GM18511 (cell line): ENCODE results near the gene ERFL.
"Not testable (repeated sequence)": the region's sequence is repeated elsewhere in the genome, so short reads cannot be mapped to it uniquely, and the experiment has no call there.

ENCODE experiments used
- ATAC-seq: cut with Tn5 transposase; IDR thresholded peaks from one replicate; pipeline ENCODE4 v1.9.1; 2021; ENCODE audit warnings: mild to moderate bottlenecking, moderate library complexity; ENCODE audit not compliant: unreplicated experiment

ERFL gene

DNA sequence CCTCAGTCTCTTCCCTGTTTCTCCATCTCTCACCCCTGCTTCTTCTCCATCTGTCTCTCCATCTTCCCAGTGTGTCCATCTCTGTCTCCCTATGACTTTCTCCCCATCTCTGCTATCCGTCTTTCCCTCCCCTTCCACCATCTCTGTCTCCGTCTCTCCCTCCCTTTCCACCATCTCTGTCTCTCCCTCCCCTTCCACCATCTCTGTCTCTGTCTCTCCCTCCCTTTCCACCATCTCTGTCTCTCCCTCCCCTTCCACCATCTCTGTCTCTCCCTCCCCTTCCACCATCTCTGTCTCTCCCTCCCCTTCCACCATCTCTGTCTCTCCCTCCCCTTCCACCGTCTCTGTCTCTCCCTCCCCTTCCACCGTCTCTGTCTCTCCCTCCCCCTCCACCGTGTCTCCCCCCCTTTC, 13.8 kb downstream of the ERFL start:
- ATAC-seq, result not testable (repeated sequence)

DNA sequence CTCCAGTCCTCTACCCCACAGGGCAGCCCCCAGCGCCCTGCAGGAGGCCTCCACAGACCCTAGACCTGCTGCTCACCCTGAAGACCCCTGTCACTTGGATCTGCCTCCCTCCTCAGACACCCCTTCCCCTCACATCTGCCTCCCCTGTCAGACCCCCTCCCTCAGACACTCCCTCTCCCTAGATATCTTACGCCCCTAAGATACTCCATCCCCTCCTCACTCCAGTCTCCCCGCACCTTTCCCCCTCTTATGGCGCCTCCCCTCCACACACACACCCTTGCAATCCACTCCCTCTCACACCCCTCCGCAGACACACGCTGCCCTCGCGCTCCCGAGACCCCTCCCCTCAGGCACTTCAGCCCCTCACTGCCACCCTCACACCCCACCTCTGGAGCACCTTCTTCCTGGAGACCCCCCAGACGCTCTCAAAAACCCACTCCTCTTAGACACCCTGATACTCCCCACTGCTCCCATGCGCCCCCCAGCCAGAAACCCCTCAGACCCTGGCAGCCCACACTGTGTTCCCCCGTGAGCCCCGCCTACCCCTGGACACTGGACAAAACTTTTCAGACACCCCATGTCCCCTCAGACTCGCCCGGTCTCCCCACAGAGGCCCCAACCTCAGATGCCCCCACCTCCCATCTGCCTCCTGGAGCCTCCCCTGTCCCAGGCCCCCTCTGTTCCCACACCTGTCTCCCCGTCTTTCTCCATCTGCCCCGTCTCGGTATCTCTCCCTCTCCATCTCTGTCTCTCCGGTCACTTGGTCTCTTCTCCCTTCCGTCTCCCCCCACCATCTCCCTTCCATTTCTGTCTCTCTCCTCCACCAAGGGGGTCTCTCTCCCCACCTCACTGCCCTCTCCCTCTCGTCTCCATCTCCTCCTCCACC, 14.5 kb downstream of the ERFL start:
- no peak for ATAC-seq

DNA sequence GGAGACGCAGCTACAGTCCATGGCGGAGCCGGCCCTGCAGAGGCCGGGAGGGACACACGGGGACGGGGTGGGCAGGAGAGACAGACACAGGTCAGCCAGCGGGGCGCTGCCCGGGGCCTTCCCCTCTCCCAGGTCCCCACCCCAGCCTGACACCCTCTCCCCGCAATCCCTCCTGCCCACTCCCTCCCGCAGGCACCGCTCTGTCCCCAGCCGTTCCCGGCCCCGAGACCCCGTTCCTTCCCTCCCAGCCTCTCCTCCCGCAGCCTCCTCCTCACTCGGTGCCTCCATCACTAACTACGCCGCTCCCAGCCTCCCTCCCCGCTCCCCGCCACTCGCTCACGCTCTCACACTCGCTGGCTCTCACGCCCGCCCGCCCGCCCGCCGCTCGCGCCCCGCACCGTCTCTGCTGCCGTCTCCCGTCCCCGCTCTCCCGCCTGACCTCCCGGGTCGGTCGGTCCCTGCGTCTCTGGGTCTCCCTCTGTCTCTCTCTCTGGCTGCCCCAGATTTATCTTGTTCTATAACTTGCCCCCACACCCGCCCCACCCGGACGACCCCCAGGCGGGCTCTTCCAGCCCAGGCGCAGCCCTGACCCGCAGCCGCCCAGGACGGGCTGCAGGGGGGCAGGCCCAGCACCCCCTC, 15.2 kb downstream of the ERFL start:
- ATAC-seq, result no peak

DNA sequence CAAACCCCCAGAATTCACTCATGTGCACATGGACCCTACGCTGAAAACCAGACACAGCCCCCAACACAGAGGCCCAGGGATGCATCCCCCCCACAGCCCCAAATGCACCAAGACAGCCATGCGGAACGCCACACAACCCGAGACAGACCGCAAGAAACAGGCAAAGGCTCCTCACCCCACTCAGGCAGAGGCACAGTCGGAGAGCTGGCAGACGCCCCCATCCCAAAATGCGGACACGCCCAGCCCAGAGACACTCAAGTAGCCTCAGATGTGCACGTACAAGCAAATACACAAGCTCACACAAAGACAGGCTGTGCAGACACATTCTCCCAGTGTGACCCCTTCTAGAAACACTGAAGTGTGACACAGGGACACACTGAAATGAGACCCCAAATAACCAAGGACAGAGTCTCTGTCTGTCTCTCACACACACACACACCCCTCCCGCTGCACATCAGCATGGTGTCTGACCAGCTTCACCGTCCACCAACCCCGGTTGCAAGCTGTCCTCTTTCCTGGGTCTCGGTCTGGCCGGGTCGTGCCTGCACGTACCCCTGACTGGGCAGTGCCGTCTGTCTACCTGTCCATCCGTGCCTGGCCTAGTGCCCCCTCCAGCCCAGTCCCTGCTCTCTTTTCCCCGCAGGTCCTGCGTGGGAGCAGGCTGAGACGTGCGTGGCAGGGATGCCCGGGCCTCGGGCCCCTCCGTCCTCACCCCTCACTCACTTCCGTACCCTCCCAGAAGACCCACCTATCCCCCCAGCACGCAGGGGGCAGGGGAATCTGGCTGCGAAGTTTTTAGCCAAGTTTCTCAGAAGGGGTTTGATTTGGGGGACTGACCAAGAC, 16.1 kb downstream of the ERFL start:
- no peak for ATAC-seq

DNA sequence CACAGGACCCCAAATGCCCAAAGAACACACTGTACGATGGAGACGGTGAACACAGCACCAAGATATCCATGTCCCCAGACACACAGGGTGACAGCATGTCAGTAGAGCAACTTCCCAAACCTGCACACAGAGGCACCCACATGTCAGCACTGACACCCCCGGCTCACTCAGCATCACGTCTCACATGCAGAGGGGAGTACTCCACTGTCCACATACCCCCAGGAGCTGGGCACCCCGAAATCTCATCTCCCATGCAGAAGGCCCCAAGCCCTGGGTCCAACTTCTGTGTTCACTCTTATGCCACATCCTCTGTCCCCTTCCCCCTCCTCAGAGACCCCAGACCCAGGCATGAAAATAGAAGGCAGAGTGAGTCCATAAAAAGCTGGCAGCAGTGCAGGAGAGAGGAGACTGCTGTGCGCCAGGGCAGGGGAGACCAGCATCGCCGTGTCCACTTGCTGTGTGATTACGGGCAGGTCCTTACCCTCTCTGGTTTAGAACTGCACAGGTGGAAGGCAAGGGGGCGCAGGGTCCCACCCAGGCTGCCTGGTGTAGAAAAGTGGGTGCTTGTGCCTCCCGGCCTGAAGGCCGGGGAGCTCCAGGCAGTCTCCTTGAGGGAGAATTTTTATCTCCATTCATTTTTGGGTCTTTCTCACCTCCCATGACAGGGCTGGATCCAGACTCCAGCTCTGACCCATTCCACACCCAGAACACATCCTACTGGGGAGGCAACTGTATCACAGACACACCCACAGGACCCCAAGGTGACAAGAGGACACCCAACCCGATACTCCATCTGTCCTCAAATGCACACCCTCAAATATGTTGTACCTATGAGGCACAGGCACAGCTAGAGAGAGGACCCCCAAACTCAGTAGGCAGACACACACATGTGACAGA, 17.0 kb downstream of the ERFL start:
- ATAC-seq, result no peak

DNA sequence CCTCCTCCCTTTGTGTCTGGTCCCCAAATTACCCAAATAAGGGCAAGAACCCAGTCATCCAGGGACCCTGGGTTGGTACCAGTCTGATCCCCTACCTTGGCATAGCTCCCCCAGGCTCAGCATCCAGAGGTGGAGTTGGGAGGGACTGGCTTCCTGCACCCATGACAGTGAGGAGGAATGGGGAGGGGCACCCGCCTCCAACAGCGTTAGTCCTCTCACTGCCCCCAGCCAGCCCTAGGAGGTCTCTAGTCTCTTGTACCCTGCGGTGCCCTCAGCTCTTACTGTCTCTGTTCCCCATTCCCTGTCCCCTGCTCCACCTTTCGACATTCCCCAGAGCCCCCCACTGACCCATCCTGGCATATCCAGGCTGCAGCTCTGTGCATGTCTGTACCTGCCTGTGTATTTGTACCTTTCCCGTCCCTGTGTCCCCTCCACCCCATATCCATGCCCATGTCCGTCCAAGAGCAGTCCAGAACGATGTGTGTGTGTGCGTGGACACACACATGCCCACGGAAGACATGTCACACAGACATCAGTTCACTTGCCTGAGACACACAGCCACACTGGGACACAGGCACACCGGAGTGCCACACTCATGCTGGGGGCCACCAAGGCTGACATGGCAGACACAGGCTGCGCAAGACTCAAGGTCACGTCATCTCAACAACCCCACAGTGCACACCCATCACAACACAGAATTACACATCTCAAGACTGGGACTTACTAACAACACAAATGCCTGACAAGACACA, 17.8 kb downstream of the ERFL start:
- no peak for ATAC-seq

DNA sequence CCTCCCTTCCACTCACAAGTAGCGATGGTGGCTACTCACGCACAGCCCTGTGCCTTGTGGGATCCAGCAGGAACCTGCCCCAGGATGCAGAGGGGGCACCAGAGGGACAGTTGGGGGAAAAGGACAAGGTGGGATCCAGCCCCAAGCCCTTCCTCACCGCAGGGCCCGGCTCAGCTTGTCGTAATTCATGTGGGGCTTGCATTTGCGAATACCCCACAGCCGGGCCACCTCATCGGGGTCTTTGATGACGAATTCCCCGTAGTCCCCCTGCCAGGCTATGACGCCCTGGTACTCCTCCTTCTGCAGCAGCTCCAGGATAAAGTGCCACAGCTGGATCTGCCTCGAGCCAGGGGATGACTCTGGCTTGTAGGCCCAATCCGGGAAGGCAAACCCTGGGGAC, 18.5 kb downstream of the ERFL start:
- ATAC-seq, result no peak

DNA sequence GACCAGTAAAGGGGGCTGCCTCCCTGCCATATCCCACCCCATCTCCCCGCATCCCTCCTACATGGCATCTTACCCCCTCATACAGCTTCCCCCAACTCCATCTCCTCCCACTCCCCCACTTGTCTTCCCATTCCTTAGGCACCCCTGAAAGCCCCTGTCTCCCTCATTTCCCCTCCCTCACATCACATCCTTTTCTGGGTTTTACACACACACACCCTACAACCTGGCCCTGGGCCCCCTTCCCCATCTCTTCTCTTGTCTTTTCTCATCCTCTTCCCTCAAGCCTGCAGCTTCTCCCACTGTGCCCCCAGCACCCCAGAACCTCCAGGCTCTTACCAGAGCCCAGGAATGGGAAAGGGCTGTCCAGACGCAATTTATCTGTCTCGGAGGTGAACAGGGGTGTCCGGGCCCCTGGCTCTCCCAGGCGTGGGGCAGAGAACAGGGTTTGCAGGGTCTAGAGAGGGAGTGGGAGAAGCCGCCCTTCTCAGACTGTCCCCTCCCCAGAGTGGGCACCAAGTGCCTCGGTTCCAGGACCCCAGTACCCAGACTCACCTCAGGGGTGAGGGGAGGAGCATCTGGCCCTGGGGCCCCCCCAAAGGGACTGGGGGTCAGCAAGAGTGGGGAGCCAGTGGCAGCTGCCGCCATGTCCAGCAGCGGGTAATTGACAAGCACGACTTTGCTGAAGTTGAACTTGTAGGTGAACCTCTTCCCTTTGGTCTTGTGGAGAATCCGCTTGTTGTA, 19.4 kb downstream of the ERFL start:
- no peak for ATAC-seq

DNA sequence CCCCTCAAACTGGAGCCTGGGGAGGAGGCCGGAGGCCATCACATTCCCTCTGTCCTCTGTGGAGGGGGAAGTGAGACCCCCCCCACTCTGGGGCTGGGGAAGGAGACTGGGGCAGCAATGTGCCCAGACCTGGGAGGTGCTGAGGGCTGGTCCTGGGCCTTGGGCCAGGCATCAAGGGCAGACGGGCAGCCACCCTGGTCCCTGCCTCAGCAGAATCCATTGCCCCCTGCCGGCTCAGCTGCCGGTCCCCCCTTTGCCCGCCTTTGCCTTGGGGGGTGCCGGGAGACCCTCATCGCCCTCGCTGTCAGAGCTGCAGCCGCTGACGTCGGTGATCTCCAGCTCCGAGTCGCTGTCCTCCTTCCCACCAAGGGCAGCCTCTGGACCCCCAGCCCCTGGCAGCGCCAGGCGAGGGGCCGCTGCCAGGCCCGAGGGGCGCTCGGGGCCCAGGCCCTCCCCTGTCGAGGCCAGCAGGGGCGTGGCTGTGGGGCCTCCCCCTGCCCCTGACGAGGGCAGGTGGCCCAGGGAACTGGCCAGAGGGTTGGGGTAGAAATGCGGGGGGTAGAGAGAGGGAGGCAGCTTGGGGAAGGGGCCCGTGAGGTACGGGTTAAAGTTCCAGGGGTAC, 20.1 kb downstream of the ERFL start:
- ATAC-seq, result no peak

DNA sequence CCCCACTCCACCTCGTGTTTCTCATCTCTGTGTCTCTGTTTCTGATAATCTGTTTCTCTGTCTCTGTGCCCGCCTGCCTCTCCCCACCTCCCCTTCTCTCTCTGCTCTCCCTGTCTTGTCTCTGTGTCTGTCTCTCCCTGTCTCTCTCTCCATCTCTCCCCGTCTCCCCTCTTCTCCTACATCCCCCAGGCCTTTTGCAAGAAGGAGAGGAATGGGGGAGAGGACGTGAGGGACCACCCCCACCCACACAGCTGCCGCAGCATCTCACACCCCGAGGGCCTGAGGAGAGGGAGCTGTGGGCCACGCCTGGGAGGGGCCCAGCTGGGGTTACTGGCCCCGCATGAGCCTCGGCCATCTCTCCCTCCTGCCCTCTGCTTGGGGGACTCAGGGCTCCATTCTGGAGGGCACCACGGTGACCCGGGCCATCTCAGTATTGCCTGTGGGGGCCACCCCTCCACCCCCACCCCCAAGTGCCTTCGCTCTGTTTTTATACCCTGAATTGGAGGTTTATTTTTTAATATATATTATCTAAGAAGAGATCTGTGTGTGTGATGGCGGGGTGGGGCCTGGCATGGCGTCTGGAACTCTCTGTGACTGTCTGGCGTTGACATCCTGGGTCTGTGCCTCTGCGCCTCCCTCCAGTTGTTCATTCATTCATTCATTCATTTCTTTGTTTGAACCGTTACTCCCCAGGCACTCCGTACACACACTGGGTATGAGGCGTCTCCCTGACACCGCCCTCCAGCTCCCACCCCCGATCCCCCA, 21.2 kb downstream of the ERFL start:
- no peak for ATAC-seq

DNA sequence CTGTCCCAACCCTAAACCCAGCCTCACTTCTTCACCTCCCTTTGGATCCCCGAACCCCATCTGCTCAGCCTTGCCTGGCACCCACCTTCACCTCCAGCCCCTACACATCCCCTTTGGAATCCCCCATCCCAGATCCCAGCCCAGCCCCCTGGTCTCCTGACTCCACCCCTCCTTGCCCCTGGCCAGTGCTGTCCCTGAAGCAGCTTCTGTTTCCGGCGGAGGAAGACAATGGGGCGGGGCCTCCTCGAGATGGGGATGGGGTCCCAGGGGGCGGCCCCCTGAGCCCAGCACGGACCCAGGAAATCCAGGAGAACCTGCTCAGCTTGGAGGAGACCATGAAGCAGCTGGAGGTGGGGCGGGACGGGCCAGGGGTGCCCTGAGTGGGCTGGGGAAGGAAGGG, 22.0 kb downstream of the ERFL start:
- no peak for ATAC-seq

DNA sequence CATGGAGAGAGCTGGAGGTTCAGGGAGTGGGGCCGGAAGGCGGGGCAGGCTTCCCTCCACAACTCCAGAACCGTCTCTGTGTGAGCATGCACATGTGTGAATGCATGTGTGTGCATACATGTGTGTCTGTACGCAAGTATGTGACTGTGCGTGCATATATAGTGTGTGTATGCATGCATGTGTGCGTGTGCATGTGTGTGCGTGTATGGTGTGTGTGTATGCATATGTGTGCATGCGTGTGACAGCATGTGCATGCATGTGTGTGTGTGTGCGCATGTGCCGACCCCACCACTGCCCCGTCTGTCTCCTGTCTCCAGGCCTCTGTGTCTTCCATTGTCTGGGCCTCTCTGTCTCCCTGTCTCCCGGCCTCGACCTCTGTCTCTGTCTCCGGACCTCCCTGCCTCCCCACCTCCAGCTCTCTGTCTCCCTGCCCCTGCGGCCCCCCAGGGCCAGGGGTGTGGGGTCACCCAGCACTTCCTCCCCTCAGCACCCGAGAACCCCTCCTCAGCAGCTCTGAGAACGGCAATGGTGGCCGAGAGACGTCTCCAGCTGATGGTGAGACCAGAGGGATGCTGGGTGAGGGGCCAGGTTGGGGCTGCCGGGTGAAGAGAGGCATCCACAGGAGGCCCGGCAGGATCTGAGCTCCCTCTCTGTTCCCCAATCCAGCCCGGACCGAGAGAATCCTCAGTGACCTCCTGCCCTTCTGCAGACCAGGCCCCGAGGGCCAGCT, 22.8 kb downstream of the ERFL start:
- ATAC-seq, result no peak

DNA sequence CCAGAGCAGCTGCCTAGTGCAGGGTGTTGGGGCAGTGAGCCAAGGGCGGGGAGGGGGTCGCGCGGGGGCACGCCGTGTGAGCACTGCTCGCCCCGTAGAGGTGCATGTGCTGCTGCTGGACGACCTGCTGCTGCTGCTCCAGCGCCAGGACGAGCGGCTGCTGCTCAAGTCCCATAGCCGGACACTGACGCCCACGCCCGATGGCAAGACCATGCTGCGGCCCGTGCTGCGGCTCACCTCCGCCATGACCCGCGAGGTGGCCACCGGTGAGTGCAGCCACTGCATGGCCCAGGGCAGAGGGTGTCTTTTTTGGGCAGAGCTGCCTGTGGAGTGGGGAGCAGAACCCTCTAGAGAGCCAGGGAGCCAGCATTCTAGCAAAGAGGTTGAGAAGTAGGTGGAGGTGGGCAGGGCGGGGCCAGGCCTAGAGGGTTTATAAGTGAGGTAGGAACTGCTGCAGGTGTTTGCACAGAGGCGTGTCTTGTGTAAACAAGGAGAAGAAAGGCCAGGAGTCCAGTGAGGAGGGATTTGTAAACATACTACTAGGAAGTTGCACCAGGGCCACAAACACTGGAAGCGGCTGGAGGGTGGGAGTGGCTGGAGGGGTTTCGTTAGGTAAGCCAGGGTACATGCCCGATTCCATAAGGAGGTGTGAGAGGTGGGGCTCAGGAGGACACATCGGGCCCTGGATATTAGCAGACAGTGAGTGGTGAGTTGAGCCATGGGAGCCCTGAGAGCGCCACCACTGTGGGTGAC, 24.0 kb downstream of the ERFL start:
- no peak for ATAC-seq

DNA sequence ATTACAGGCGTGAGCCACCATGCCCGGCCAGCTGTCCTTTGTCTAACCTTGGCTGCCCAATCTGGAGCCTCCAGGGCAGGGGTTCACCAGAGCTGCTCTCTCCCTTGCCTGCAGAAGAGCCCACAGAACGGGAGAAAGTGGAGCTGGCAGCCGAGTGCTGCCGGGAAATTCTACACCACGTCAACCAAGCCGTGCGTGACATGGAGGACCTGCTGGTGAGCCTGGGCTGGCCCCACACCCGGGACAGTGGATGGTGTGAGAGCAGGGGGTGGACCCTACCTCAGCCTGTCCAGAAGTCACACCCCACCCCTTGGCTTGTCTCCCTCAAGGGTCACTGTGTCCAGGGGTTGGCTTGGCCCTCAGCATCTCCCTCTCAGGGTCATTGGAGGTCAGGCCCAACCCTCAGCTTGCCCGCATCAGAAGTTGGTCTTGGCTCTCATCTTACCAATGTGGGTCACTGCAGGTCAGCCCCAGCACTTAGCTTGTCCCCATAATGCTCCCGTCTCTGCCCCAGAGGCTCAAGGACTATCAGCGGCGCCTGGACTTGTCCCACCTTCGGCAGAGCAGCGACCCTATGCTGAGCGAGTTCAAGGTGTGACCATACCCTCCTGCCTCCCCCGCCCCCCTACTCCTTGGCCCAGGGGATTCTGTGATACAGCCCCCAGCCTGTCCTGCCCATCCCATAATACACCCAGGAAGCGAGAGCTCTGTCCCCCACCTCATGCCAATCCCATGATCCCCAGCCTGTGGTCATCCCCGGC, 24.9 kb downstream of the ERFL start:
- ATAC-seq, result no peak

DNA sequence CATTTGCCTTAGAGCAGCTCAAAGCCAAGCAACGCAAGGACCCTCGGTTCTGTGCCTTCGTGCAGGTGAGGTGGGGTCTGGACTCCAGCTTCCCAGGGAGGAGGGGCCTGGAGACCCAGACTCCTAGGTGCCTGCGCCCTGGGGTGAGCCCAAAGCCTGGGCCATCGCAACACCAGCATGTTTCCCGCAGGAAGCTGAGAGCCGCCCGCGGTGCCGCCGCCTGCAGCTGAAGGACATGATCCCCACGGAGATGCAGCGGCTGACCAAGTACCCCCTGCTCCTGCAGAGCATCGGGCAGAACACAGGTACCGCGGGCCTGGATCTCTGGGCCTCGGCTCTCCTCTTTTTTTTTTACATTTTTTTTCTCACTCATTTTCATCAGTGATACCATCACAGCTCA, 25.7 kb downstream of the ERFL start:
- ATAC-seq, result no peak
